ENCODE measurements around the gene LSM14B. TPM values are rescaled to one million over a fixed set of nuclear protein-coding genes. Genes with fewer than 3 reads are reported as not detected.

LSM14B gene
- total RNA-seq, 1 experiment from 2014 or later: 72.5 TPM

GRCh38 chr20:62172666-62173065 is 50.4 kb downstream of the LSM14B start:
- DNase-seq (ENCODE audit: low spot score): no peak
- Histone ChIP-seq H3K4me1 (ENCODE audit: insufficient read depth, low read length, poor library complexity, severe bottlenecking) (no peaks in the 10 kb centered on the region), H3K27me3 (replicated peaks; ENCODE audit: insufficient read depth, low read depth, low read length, poor library complexity) (no peaks in the 10 kb centered on the region), H3K36me3 (ENCODE audit: insufficient read depth, low read length, poor library complexity, severe bottlenecking) (peaks cover 25% of the 10 kb centered on the region), H3K27ac (ENCODE audit: low read depth, low read length, poor library complexity, severe bottlenecking) (no peak overlapping the region), H3K4me3 (ENCODE audit: low read depth, low read length, poor library complexity, severe bottlenecking) (no peak overlapping the region), H3K9me3 (ENCODE audit: low read depth, low read length, poor library complexity, severe bottlenecking) (no peaks in the 10 kb centered on the region)
- POLR2A ChIA-PET (ENCODE audit: low non-redundant PET): no interaction called here
- intact Hi-C loops (cut with micrococcal nuclease; ENCODE audit: unreplicated experiment): no loop called here
- TF ChIP-seq CTCF (conservative IDR thresholded peaks at IDR 0.05; ENCODE audit: low read depth, low read length) (no peak), EZH2 (IDR thresholded peaks at IDR 0.05; ENCODE audit: borderline replicate concordance, low read depth, low read length, poor library complexity, severe bottlenecking) (no peak)
- no TSS peak for BruUV-seq (replicated peaks)
- CTCF ChIA-PET: no interaction called here

GRCh38 chr20:62174021-62174804 is 51.9 kb downstream of the LSM14B start:
- no TSS peak for BruUV-seq (replicated peaks)
- H3K27ac ChIP-seq (ENCODE audit: low read depth, low read length, poor library complexity, severe bottlenecking): no peak overlapping the region
- ChIA-PET POLR2A (ENCODE audit: low non-redundant PET) (no interaction called here), CTCF (no interaction called here)
- no peak for TF ChIP-seq EZH2 (IDR thresholded peaks at IDR 0.05; ENCODE audit: borderline replicate concordance, low read depth, low read length, poor library complexity, severe bottlenecking)
- TF ChIP-seq CTCF (conservative IDR thresholded peaks at IDR 0.05; ENCODE audit: low read depth, low read length): no peak
- intact Hi-C loops (cut with micrococcal nuclease; ENCODE audit: unreplicated experiment): no loop called here
- no peaks in the 10 kb centered on the region for H3K9me3 ChIP-seq (ENCODE audit: low read depth, low read length, poor library complexity, severe bottlenecking)
- peaks cover 20% of the 10 kb centered on the region for H3K36me3 ChIP-seq (ENCODE audit: insufficient read depth, low read length, poor library complexity, severe bottlenecking)
- no peaks in the 10 kb centered on the region for H3K4me1 ChIP-seq (ENCODE audit: insufficient read depth, low read length, poor library complexity, severe bottlenecking)
- no peak overlapping the region for H3K4me3 ChIP-seq (ENCODE audit: low read depth, low read length, poor library complexity, severe bottlenecking)
- no peaks in the 10 kb centered on the region for H3K27me3 ChIP-seq (replicated peaks; ENCODE audit: insufficient read depth, low read depth, low read length, poor library complexity)
- DNase-seq (ENCODE audit: low spot score): no peak

- Histone ChIP-seq H3K27me3 (replicated peaks; ENCODE audit: insufficient read depth, low read depth, low read length, poor library complexity) (no peaks in the 10 kb centered on the region), H3K4me1 (ENCODE audit: insufficient read depth, low read length, poor library complexity, severe bottlenecking) (no peaks in the 10 kb centered on the region), H3K9me3 (ENCODE audit: low read depth, low read length, poor library complexity, severe bottlenecking) (no peaks in the 10 kb centered on the region), H3K36me3 (ENCODE audit: insufficient read depth, low read length, poor library complexity, severe bottlenecking) (peaks cover 17% of the 10 kb centered on the region), H3K4me3 (ENCODE audit: low read depth, low read length, poor library complexity, severe bottlenecking) (no peak overlapping the region), H3K27ac (ENCODE audit: low read depth, low read length, poor library complexity, severe bottlenecking) (no peak overlapping the region)
- intact Hi-C loops (cut with micrococcal nuclease; ENCODE audit: unreplicated experiment): no loop called here
- CTCF ChIA-PET: interaction anchor here (0.6 kb wide), 1 partner anchor 127 kb away, joined by 7 read pairs; no protein-coding TSS in a partner anchor
- POLR2A ChIA-PET (ENCODE audit: low non-redundant PET): no interaction called here
- BruUV-seq (replicated peaks): no TSS peak
- DNase-seq (ENCODE audit: low spot score): no peak
- TF ChIP-seq CTCF (conservative IDR thresholded peaks at IDR 0.05; ENCODE audit: low read depth, low read length) (no peak), EZH2 (IDR thresholded peaks at IDR 0.05; ENCODE audit: borderline replicate concordance, low read depth, low read length, poor library complexity, severe bottlenecking) (no peak)
Measured at GRCh38 chr20:62174870-62175624, 52.8 kb downstream of the LSM14B start.
